ENCODE data around the gene FDXR. TPM values are rescaled to one million over a fixed set of nuclear protein-coding genes. Genes with fewer than 3 reads are reported as not detected.

The FDXR gene
- total RNA-seq, 2 experiments from 2014 or later: 61.8 to 67.6 TPM

- no peak overlapping the region for H3K27ac Mint-ChIP-seq
- CTCF ChIA-PET: interaction anchor here (0.9 to 10.0 kb wide), 7 partner anchors 16 to 130 kb away, joined by 3 to 165 read pairs (median 3); no protein-coding TSS in a partner anchor
- DNase-seq: no peak
- H3K27me3 Mint-ChIP-seq (ENCODE audit: low read depth): peaks cover 45% of the 10 kb centered on the region
- intact Hi-C loops (cut with micrococcal nuclease): no loop called here
- H3K9me3 Mint-ChIP-seq: no peaks in the 10 kb centered on the region
- H3K4me3 Mint-ChIP-seq: peak overlapping the region; percentile 32
- peaks cover 7% of the 10 kb centered on the region for H3K36me3 Mint-ChIP-seq (ENCODE audit: low read depth)
- H3K4me1 Mint-ChIP-seq (ENCODE audit: low read depth): peaks cover 15% of the 10 kb centered on the region
These were observed 12.4 kb downstream of the FDXR start for GRCh38 chr17:74860229-74860871.

- peaks cover 5% of the 10 kb centered on the region for H3K36me3 Mint-ChIP-seq (ENCODE audit: low read depth)
- H3K27ac Mint-ChIP-seq: no peak within 1 kb of the TSS
- H3K4me3 Mint-ChIP-seq: peak within 1 kb of the TSS; percentile 32
- H3K9me3 Mint-ChIP-seq: no peaks in the 10 kb centered on the region
- peaks cover 50% of the 10 kb centered on the region for H3K27me3 Mint-ChIP-seq (ENCODE audit: low read depth)
- DNase-seq: no peak
- CTCF ChIA-PET: interaction anchor here (0.9 to 10.0 kb wide), 7 partner anchors 16 to 202 kb away, joined by 3 to 165 read pairs (median 3); no protein-coding TSS in a partner anchor
- peaks cover 15% of the 10 kb centered on the region for H3K4me1 Mint-ChIP-seq (ENCODE audit: low read depth)
- intact Hi-C loops (cut with micrococcal nuclease): no loop called here
These were observed 13.2 kb downstream of the FDXR start, which contains the start of gene GRIN2C for GRCh38 chr17:74859459-74860228. Gene GRIN2C (minus strand): TSS chr17:74859885. CDS start chr17:74855092, 4,793 bp downstream.

- no peak overlapping the region for H3K27ac Mint-ChIP-seq
- peaks cover 15% of the 10 kb centered on the region for H3K4me1 Mint-ChIP-seq (ENCODE audit: low read depth)
- H3K9me3 Mint-ChIP-seq: no peaks in the 10 kb centered on the region
- H3K27me3 Mint-ChIP-seq (ENCODE audit: low read depth): peaks cover 57% of the 10 kb centered on the region
- no peak for DNase-seq
- intact Hi-C loops (cut with micrococcal nuclease): no loop called here
- H3K4me3 Mint-ChIP-seq: peak overlapping the region; percentile 18
- CTCF ChIA-PET: interaction anchor here (0.7 to 10.0 kb wide), 6 partner anchors 15 to 201 kb away, joined by 3 to 165 read pairs (median 4); no protein-coding TSS in a partner anchor
- H3K36me3 Mint-ChIP-seq (ENCODE audit: low read depth): peaks cover 4% of the 10 kb centered on the region
These were observed 13.9 kb downstream of the FDXR start for GRCh38 chr17:74858672-74859458.

GRCh38 chr17:74857191-74857590 lies 15.6 kb downstream of the FDXR start:
- DNase-seq: no peak
- Mint-ChIP-seq H3K27ac (no peak overlapping the region), H3K4me3 (no peak overlapping the region), H3K4me1 (ENCODE audit: low read depth) (peaks cover 17% of the 10 kb centered on the region), H3K9me3 (no peaks in the 10 kb centered on the region), H3K36me3 (ENCODE audit: low read depth) (no peaks in the 10 kb centered on the region), H3K27me3 (ENCODE audit: low read depth) (peaks cover 63% of the 10 kb centered on the region)
- intact Hi-C loops (cut with micrococcal nuclease): no loop called here
- CTCF ChIA-PET: interaction anchor here (0.7 to 10.0 kb wide), 5 partner anchors 9 to 200 kb away, joined by 3 to 165 read pairs (median 5); no protein-coding TSS in a partner anchor

GRCh38 chr17:74856112-74856511 lies 16.7 kb downstream of the FDXR start:
- Mint-ChIP-seq H3K9me3 (no peaks in the 10 kb centered on the region), H3K27me3 (ENCODE audit: low read depth) (peaks cover 58% of the 10 kb centered on the region), H3K4me1 (ENCODE audit: low read depth) (peaks cover 11% of the 10 kb centered on the region), H3K36me3 (ENCODE audit: low read depth) (no peaks in the 10 kb centered on the region), H3K4me3 (no peak overlapping the region), H3K27ac (no peak overlapping the region)
- intact Hi-C loops (cut with micrococcal nuclease): no loop called here
- no peak for DNase-seq
- CTCF ChIA-PET: interaction anchor here (0.6 to 2.3 kb wide), 5 partner anchors 8 to 199 kb away, joined by 3 to 8 read pairs (median 7); no protein-coding TSS in a partner anchor

- no peaks in the 10 kb centered on the region for H3K36me3 Mint-ChIP-seq (ENCODE audit: low read depth)
- CTCF ChIA-PET: interaction anchor here (1.3 to 2.0 kb wide), 3 partner anchors 9 to 198 kb away, joined by 3 to 8 read pairs (median 7); no protein-coding TSS in a partner anchor
- peaks cover 60% of the 10 kb centered on the region for H3K27me3 Mint-ChIP-seq (ENCODE audit: low read depth)
- peaks cover 8% of the 10 kb centered on the region for H3K4me1 Mint-ChIP-seq (ENCODE audit: low read depth)
- no peak overlapping the region for H3K4me3 Mint-ChIP-seq
- H3K27ac Mint-ChIP-seq: no peak overlapping the region
- no peaks in the 10 kb centered on the region for H3K9me3 Mint-ChIP-seq
- intact Hi-C loops (cut with micrococcal nuclease): no loop called here
- DNase-seq: no peak
These were observed 17.5 kb downstream of the FDXR start for GRCh38 chr17:74855323-74855722.

- CTCF ChIA-PET: interaction anchor here (1.0 to 2.0 kb wide), 2 partner anchors 8 to 63 kb away, joined by 3 to 8 read pairs; no protein-coding TSS in a partner anchor
These were observed 18.0 kb downstream of the FDXR start for GRCh38 chr17:74854792-74855191.

GRCh38 chr17:74853669-74854068 lies 19.1 kb downstream of the FDXR start:
- H3K27ac Mint-ChIP-seq: no peak overlapping the region
- CTCF ChIA-PET: interaction anchor here (1.3 kb wide), 1 partner anchor 11 kb away, joined by 3 read pairs; no protein-coding TSS in a partner anchor
- H3K4me3 Mint-ChIP-seq: no peak overlapping the region
- H3K4me1 Mint-ChIP-seq (ENCODE audit: low read depth): peaks cover 3% of the 10 kb centered on the region
- DNase-seq: no peak
- intact Hi-C loops (cut with micrococcal nuclease): no loop called here
- no peaks in the 10 kb centered on the region for H3K36me3 Mint-ChIP-seq (ENCODE audit: low read depth)
- no peaks in the 10 kb centered on the region for H3K9me3 Mint-ChIP-seq
- H3K27me3 Mint-ChIP-seq (ENCODE audit: low read depth): peaks cover 50% of the 10 kb centered on the region

More at GRCh38 chr17:74854792-74855191, 18.0 kb downstream of the FDXR start:
- H3K27ac Mint-ChIP-seq: no peak overlapping the region
- no peak for DNase-seq
- H3K27me3 Mint-ChIP-seq (ENCODE audit: low read depth): peaks cover 57% of the 10 kb centered on the region
- peaks cover 5% of the 10 kb centered on the region for H3K4me1 Mint-ChIP-seq (ENCODE audit: low read depth)
- no peaks in the 10 kb centered on the region for H3K9me3 Mint-ChIP-seq
- intact Hi-C loops (cut with micrococcal nuclease): no loop called here
- no peak overlapping the region for H3K4me3 Mint-ChIP-seq
- H3K36me3 Mint-ChIP-seq (ENCODE audit: low read depth): no peaks in the 10 kb centered on the region

GRCh38 chr17:74853048-74853397 lies 19.8 kb downstream of the FDXR start:
- H3K27ac Mint-ChIP-seq: no peak overlapping the region
- H3K4me3 Mint-ChIP-seq: peak overlapping the region; percentile 71
- peaks cover 3% of the 10 kb centered on the region for H3K4me1 Mint-ChIP-seq (ENCODE audit: low read depth)
- no peak for DNase-seq
- CTCF ChIA-PET: interaction anchor here (1.0 to 1.9 kb wide), 4 partner anchors 9 to 115 kb away, joined by 3 to 10 read pairs (median 7); no protein-coding TSS in a partner anchor
- no peaks in the 10 kb centered on the region for H3K9me3 Mint-ChIP-seq
- H3K27me3 Mint-ChIP-seq (ENCODE audit: low read depth): peaks cover 47% of the 10 kb centered on the region
- intact Hi-C loops (cut with micrococcal nuclease): no loop called here
- no peaks in the 10 kb centered on the region for H3K36me3 Mint-ChIP-seq (ENCODE audit: low read depth)

- peaks cover 43% of the 10 kb centered on the region for H3K27me3 Mint-ChIP-seq (ENCODE audit: low read depth)
- CTCF ChIA-PET: interaction anchor here (1.0 to 1.9 kb wide), 4 partner anchors 10 to 115 kb away, joined by 3 to 10 read pairs (median 7); no protein-coding TSS in a partner anchor
- peak overlapping the region; percentile 71 for H3K4me3 Mint-ChIP-seq
- no peak overlapping the region for H3K27ac Mint-ChIP-seq
- intact Hi-C loops (cut with micrococcal nuclease): loop anchor here (1.0 kb wide), 1 partner anchor 21 kb away; no protein-coding TSS in a partner anchor
- no peaks in the 10 kb centered on the region for H3K9me3 Mint-ChIP-seq
- H3K4me1 Mint-ChIP-seq (ENCODE audit: low read depth): peaks cover 3% of the 10 kb centered on the region
- no peaks in the 10 kb centered on the region for H3K36me3 Mint-ChIP-seq (ENCODE audit: low read depth)
- peak; percentile 64 for DNase-seq
These were observed 20.4 kb downstream of the FDXR start for GRCh38 chr17:74852237-74853047.
